CD4-positive, CD25-positive, alpha-beta regulatory T cell (primary cell): ENCODE data around the gene FFAR2. TPM values are rescaled to one million over a fixed set of nuclear protein-coding genes. Genes with fewer than 3 reads are reported as not detected.

Experiments
- ATAC-seq, 2 donors: fragments of 150-1000 bp; cut with Tn5 transposase; one replicate each; pipeline ENCODE4 v1.10.0; 2021; ENCODE audit warnings: low read depth in 2 of 2, moderate number of reproducible peaks in 2 of 2, moderate library complexity in 1 of 2
- DNase-seq, 3 donors: peaks; one replicate each; pipeline versions ENCODE4 v3.0.0 to v3.0.0-alpha.2; 2012 to 2022; ENCODE audit warnings: mixed read lengths in 1 of 3
- H3K27ac ChIP-seq: one replicate; pipeline ENCODE4 v1.7.0; 2013; ENCODE audit warnings: mild to moderate bottlenecking, low read length; ENCODE audit not compliant: insufficient read depth, poor library complexity, severe bottlenecking
- H3K27me3 ChIP-seq: one replicate; pipeline ENCODE4 v1.7.0; 2013; ENCODE audit warnings: low read length; ENCODE audit not compliant: control insufficient read depth, insufficient read depth
- H3K36me3 ChIP-seq: one replicate; pipeline ENCODE4 v1.7.0; 2013; ENCODE audit warnings: mild to moderate bottlenecking, low read length, moderate library complexity; ENCODE audit not compliant: control insufficient read depth, insufficient read depth
- H3K4me1 ChIP-seq: 2 replicates; pipeline ENCODE4 v1.7.0; 2013; ENCODE audit warnings: mild to moderate bottlenecking, low read length; ENCODE audit not compliant: insufficient read depth, control insufficient read depth, poor library complexity, severe bottlenecking
- H3K4me3 ChIP-seq: one replicate; pipeline ENCODE4 v1.7.0; 2013; ENCODE audit warnings: low read depth, mild to moderate bottlenecking, low read length, moderate library complexity
- H3K9me3 ChIP-seq, 2 experiments: 1 replicate in 1 of 2; 2 replicates in 1 of 2; pipeline ENCODE4 v1.7.0; 2013; ENCODE audit warnings: low read length in 2 of 2, mild to moderate bottlenecking in 1 of 2, moderate library complexity in 1 of 2; ENCODE audit not compliant: control insufficient read depth in 2 of 2
- H3K27ac Mint-ChIP-seq, 3 donors: one replicate each; pipeline ENCODE4 v1.8.0; 2020 to 2022; ENCODE audit warnings: mild to moderate bottlenecking in 3 of 3, mixed read lengths in 3 of 3, moderate library complexity in 2 of 3
- H3K27me3 Mint-ChIP-seq: one replicate; pipeline ENCODE4 v1.8.0; 2022; ENCODE audit warnings: mild to moderate bottlenecking, mixed read lengths
- H3K36me3 Mint-ChIP-seq: one replicate; pipeline ENCODE4 v1.8.0; 2020; ENCODE audit warnings: mixed read lengths
- H3K4me1 Mint-ChIP-seq, 4 donors: one replicate each; pipeline ENCODE4 v1.8.0; 2020 to 2022; ENCODE audit warnings: mixed read lengths in 4 of 4, mild to moderate bottlenecking in 1 of 4
- H3K4me3 Mint-ChIP-seq, 4 donors: one replicate each; pipeline ENCODE4 v1.8.0; 2020 to 2022; ENCODE audit warnings: mild to moderate bottlenecking in 4 of 4, mixed read lengths in 4 of 4, moderate library complexity in 3 of 4
- H3K9me3 Mint-ChIP-seq, 7 donors: one replicate each; pipeline ENCODE4 v1.8.0; 2020 to 2022; ENCODE audit warnings: mixed read lengths in 7 of 7, mild to moderate bottlenecking in 3 of 7, moderate library complexity in 2 of 7
- polyA plus RNA-seq, 4 donors: library from polyadenylated mRNA; unstranded; fragments of 300-500 nt; fragmentation: Illumina TruSeq; gene quantifications; one replicate each; pipeline ENCODE4 v1.2.3, GENCODE V29; 2021
- total RNA-seq: library from RNA; stranded (reverse); gene quantifications from one replicate; pipeline ENCODE4 v1.2.3, GENCODE V29; 2022

Gene FFAR2
- total and polyA plus RNA-seq, 5 donors from 2014 or later = not detected

DNA sequence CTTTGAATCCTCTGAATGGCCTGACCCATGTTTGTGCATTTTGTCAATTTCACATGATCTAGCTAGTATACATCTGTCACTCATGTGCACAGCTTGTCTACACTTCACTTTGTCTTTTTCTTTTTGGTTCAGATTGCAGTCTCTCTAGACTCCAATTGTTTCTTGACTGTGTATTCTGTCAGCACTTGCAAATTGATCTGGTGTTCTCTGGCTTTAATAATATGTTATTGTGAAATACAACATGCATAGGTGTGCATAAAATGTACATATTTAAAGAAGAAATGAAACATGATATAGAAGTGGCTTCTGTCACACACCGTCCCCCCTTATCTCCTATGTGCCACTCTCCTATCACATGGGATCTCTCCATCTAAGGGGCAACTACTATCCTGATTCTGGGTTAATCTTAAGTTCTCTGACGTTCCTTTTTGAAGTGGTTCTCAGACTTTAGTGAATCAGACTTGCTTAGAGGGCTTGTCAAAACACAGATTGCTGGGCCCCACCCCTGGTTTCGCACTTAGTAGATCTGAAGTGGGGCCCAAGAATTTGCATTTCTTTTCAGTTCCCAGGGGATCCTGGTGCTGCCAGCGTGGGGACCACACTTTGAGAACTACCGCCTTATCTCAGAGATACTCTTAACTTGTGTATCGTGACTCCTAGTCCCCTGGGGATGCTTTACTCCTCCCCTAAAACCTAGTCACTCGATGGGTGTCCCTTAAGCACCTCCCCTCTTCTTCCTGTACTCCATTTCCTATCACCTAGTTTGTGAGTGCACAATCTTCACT lies 36.4 kb downstream of the FFAR2 start:
- Mint-ChIP-seq H3K36me3 (no peaks in the 10 kb centered on the region), H3K4me3 (no peak overlapping the region), H3K27ac (no peak overlapping the region), H3K27me3 (peaks cover 7% of the 10 kb centered on the region), H3K9me3 (no peaks in the 10 kb centered on the region), H3K4me1 (peaks cover 0 to 4% (median under 1%) of the 10 kb centered on the region in 4 donors)
- H3K4me1 ChIP-seq = no peaks in the 10 kb centered on the region
- H3K27me3 ChIP-seq = no peaks in the 10 kb centered on the region
- no peaks in the 10 kb centered on the region for H3K36me3 ChIP-seq
- H3K4me3 ChIP-seq = no peak overlapping the region
- ATAC-seq = peak in 1 of 2 donors; percentile 25
- H3K27ac ChIP-seq = no peak overlapping the region
- H3K9me3 ChIP-seq = no peaks in the 10 kb centered on the region
- no peak for DNase-seq

DNA sequence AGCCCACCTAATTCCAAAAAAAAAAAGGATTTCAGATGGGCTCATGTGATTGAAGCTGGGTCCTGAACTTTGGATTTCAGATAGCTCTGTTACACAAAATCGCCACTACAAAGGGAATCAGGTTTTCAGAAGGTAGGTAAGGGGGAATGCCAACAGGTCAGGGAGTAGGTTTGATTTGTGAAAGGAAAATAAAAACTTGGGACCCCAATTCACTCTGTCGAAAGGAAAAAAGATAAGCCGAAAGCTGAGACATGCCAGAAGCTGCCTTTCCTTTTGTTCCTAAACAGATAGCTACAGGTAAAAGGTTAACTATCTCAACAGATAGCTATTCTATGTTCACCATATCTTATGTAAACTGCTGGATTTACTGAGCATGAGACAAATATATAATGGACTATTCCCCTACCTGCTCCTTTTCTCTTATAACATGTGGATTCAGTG lies 38.2 kb downstream of the FFAR2 start:
- no peak overlapping the region for H3K4me3 ChIP-seq
- Mint-ChIP-seq H3K4me1 (peaks cover 0 to 4% (median under 1%) of the 10 kb centered on the region in 4 donors), H3K27me3 (peaks cover 7% of the 10 kb centered on the region), H3K27ac (no peak overlapping the region), H3K9me3 (no peaks in the 10 kb centered on the region), H3K4me3 (no peak overlapping the region), H3K36me3 (no peaks in the 10 kb centered on the region)
- no peak for DNase-seq
- no peak for ATAC-seq
- no peaks in the 10 kb centered on the region for H3K27me3 ChIP-seq
- H3K27ac ChIP-seq = no peak overlapping the region
- H3K4me1 ChIP-seq = no peaks in the 10 kb centered on the region
- no peaks in the 10 kb centered on the region for H3K36me3 ChIP-seq
- H3K9me3 ChIP-seq = no peaks in the 10 kb centered on the region

DNA sequence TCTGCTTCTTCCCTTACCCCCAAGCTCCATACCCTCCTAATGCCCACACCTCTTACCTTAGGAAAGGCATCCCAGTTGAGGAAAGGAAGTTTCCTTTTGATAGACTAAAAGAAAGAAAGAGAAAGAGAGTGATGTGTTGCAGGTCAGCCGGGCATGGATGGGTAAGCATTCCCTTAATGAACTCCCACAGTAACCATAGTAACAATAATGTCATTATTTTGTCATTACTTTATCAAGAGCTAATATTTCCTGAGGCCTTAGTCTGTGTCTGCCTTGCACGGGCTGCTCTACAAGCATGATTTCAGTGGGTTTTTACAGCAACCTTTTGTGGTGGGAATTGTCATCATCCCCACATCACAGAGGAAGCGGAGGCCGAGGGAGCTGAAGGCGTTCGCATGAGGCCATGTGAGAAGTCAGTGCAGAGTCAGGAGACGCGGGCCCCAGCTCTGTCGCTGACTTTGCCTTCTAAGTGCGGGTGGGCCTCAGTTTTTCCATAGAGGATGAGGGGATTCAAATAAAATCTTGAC lies 39.7 kb downstream of the FFAR2 start:
- Histone ChIP-seq H3K4me1 (no peaks in the 10 kb centered on the region), H3K27me3 (no peaks in the 10 kb centered on the region), H3K9me3 (no peaks in the 10 kb centered on the region), H3K27ac (no peak overlapping the region), H3K36me3 (no peaks in the 10 kb centered on the region), H3K4me3 (no peak overlapping the region)
- no peak overlapping the region for H3K4me3 Mint-ChIP-seq
- no peak for ATAC-seq
- peaks cover 0 to 4% (median under 1%) of the 10 kb centered on the region in 4 donors for H3K4me1 Mint-ChIP-seq
- H3K9me3 Mint-ChIP-seq = no peaks in the 10 kb centered on the region
- no peaks in the 10 kb centered on the region for H3K36me3 Mint-ChIP-seq
- H3K27ac Mint-ChIP-seq = no peak overlapping the region
- no peak for DNase-seq
- peaks cover 7% of the 10 kb centered on the region for H3K27me3 Mint-ChIP-seq

DNA sequence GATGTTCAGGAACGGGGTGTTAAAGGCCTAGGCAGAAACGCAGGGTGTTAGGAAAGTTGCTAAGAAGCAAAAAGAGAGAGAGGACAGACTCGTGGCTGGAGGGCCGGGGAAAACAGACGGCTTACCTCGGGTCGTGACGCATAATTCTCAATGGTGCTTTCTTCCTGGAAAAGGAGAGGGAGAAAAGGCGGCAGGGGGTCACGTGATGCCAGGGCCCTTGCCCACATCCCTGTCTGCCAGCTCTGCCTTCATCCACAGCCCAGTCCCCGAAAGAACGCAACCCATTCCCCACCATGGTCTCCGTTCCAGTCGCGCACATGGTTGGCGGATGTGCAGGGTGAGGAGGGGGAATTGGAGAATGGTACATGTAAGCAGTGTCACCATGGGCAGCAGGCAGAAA lies 40.6 kb downstream of the FFAR2 start:
- H3K27me3 ChIP-seq = no peaks in the 10 kb centered on the region
- no peak overlapping the region for H3K27ac ChIP-seq
- ATAC-seq = no peak
- no peaks in the 10 kb centered on the region for H3K36me3 ChIP-seq
- H3K27me3 Mint-ChIP-seq = peaks cover 7% of the 10 kb centered on the region
- H3K9me3 Mint-ChIP-seq = no peaks in the 10 kb centered on the region
- no peak overlapping the region for H3K4me3 ChIP-seq
- H3K4me3 Mint-ChIP-seq = no peak overlapping the region
- no peak overlapping the region for H3K27ac Mint-ChIP-seq
- peaks cover 0 to 2% (median under 1%) of the 10 kb centered on the region in 4 donors for H3K4me1 Mint-ChIP-seq
- no peaks in the 10 kb centered on the region for H3K4me1 ChIP-seq
- no peaks in the 10 kb centered on the region for H3K36me3 Mint-ChIP-seq
- no peaks in the 10 kb centered on the region for H3K9me3 ChIP-seq
- no peak for DNase-seq

DNA sequence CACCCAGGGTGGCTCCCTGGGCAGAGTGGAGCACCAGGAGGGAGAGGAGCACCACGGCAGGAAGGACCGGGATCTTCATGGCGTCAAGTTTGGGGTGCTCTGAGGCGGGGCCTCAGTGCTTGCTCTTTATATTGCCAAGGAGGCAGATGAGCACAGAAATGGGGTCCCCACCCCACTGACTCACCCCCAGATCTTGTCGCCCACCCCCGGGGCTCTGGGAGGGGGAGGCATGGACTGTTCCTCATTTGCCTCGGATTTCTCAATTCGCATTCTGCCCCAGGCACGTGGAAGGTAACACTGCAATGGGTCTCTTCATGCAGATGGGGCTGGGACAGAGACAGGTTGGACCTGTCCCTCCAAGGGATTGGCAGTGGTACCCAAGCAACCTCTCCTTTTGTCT lies 42.3 kb downstream of the FFAR2 start, which contains the start of gene KRTDAP:
KRTDAP (minus strand) TSS at position 101 of the 400 bp plus-strand sequence; CDS start at position 79, 22 bp downstream.
- H3K4me3 ChIP-seq = no peak within 1 kb of the TSS
- no peak within 1 kb of the TSS for H3K27ac ChIP-seq
- Mint-ChIP-seq H3K27ac (peak within 1 kb of the TSS in 1 of 3 donors; percentile 57), H3K36me3 (no peaks in the 10 kb centered on the region), H3K9me3 (no peaks in the 10 kb centered on the region), H3K4me3 (no peak within 1 kb of the TSS), H3K4me1 (peaks cover 0 to 5% (median 0%) of the 10 kb centered on the region in 4 donors), H3K27me3 (peaks cover 7% of the 10 kb centered on the region)
- ATAC-seq (no peak), DNase-seq (no peak)
- no peaks in the 10 kb centered on the region for H3K36me3 ChIP-seq
- H3K27me3 ChIP-seq = no peaks in the 10 kb centered on the region
- no peaks in the 10 kb centered on the region for H3K9me3 ChIP-seq
- H3K4me1 ChIP-seq = peaks cover 3% of the 10 kb centered on the region

DNA sequence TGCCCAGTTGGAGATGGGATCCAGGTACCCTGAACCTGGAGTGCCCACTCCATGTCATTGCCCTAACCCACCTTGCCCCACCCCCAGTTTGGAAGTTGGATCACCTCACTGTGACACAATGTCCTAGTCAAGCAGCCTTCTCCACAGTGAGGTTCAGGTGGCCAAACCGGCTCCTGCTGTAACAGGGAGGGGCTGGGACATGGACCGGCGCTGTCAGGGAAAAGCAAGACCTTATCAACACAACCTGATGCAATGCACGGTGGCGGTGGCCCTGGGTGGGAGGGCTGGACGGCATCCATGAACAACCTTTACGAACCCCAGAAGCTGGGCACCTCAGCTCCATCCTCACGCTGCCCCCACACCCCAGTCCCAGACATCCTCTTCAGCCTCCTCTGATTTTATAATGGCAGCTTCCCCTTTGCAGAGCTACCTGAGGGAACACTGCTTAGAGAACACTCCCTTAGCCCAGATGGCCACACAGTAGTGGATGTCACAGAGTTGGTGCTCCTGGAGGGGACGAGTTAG lies 43.8 kb downstream of the FFAR2 start:
- no peak overlapping the region for H3K27ac ChIP-seq
- H3K36me3 ChIP-seq = no peaks in the 10 kb centered on the region
- ATAC-seq = no peak
- no peaks in the 10 kb centered on the region for H3K9me3 ChIP-seq
- Mint-ChIP-seq H3K4me3 (no peak overlapping the region), H3K4me1 (peaks cover 0 to 9% (median 0%) of the 10 kb centered on the region in 4 donors), H3K27me3 (no peaks in the 10 kb centered on the region), H3K36me3 (no peaks in the 10 kb centered on the region), H3K9me3 (no peaks in the 10 kb centered on the region), H3K27ac (no peak overlapping the region)
- DNase-seq = no peak
- H3K27me3 ChIP-seq = no peaks in the 10 kb centered on the region
- H3K4me1 ChIP-seq = peaks cover 3% of the 10 kb centered on the region
- H3K4me3 ChIP-seq = no peak overlapping the region

DNA sequence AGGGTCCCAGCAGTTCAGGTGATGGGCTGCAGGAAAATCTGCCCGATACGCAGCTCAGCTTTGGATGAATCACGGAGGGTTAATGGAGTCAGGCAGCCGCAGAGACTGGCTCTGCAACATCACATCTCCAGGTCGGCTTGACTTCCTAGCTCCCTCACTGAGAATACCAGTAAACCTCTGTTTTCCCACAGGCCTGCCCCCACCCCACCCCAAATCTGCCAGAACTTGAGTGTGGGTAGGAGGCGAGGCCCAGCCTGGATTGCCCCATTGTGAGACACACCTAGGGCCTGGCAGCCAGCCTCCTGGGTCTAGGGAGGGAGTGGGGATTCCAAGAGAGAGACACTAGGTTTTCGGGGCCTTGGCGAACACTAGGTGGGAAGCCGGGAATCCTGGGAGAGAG lies 45.9 kb downstream of the FFAR2 start:
- H3K4me3 Mint-ChIP-seq = no peak overlapping the region
- H3K36me3 Mint-ChIP-seq = no peaks in the 10 kb centered on the region
- no peak overlapping the region for H3K27ac Mint-ChIP-seq
- Histone ChIP-seq H3K4me1 (peaks cover 3% of the 10 kb centered on the region), H3K9me3 (no peaks in the 10 kb centered on the region), H3K27me3 (no peaks in the 10 kb centered on the region), H3K27ac (no peak overlapping the region), H3K4me3 (no peak overlapping the region), H3K36me3 (no peaks in the 10 kb centered on the region)
- H3K27me3 Mint-ChIP-seq = peaks cover 4% of the 10 kb centered on the region
- H3K9me3 Mint-ChIP-seq = no peaks in the 10 kb centered on the region
- no peak for DNase-seq
- H3K4me1 Mint-ChIP-seq = peaks cover 0 to 9% (median 0%) of the 10 kb centered on the region in 4 donors
- ATAC-seq = no peak
